ENCODE data around the gene SNX5.
A peak's percentile ranks its signal among the peaks of the same experiment; 100 is the strongest.

DNA sequence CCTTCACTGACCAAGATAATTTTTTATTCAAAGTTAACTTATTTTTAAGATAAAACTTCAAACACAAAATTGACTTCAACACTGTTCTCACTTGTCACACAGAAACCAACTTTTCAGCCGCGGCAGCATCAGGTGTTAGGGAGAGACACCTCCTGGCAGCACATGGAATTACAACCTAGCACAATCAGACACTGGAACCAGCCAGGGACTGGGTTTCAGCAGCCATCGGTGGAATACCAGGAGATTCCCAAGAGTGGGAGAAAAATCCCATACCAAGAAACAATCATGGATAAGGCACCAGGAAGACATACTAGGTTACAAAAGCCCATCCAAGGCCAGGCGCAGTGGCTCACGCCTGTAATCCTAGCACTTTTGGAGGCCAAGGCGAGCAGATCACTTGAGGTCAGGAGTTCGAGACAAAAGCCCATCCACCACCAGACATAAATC, 70.0 kb downstream of the SNX5 start:
- TF ChIP-seq, protein P1, sequence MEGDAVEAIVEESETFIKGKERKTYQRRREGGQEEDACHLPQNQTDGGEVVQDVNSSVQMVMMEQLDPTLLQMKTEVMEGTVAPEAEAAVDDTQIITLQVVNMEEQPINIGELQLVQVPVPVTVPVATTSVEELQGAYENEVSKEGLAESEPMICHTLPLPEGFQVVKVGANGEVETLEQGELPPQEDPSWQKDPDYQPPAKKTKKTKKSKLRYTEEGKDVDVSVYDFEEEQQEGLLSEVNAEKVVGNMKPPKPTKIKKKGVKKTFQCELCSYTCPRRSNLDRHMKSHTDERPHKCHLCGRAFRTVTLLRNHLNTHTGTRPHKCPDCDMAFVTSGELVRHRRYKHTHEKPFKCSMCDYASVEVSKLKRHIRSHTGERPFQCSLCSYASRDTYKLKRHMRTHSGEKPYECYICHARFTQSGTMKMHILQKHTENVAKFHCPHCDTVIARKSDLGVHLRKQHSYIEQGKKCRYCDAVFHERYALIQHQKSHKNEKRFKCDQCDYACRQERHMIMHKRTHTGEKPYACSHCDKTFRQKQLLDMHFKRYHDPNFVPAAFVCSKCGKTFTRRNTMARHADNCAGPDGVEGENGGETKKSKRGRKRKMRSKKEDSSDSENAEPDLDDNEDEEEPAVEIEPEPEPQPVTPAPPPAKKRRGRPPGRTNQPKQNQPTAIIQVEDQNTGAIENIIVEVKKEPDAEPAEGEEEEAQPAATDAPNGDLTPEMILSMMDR (IDR thresholded peaks at IDR 0.05 in 2 of 3, conservative IDR thresholded peaks at IDR 0.05 in 1 of 3; ENCODE audit: control insufficient read depth in 2 of 3, extremely low read depth in 1 of 3, insufficient read depth in 1 of 3, low read depth in 3 of 3, low read length in 3 of 3), result peak; percentile 89 to 94 (median 91)
- no peak for TF ChIP-seq CHD1 (IDR thresholded peaks at IDR 0.05; ENCODE audit: low read depth, low read length)
- no peak for TF ChIP-seq CREM (IDR thresholded peaks at IDR 0.05; ENCODE audit: low read depth)
- no peak for TF ChIP-seq BCL3 (IDR thresholded peaks at IDR 0.05; ENCODE audit: borderline replicate concordance, insufficient read depth, low read depth, low read length, poor library complexity, severe bottlenecking)
- no peak for TF ChIP-seq EP300 (IDR thresholded peaks at IDR 0.05; ENCODE audit: borderline replicate concordance in 1 of 2, control insufficient read depth in 1 of 2, low read depth in 2 of 2, low read length in 2 of 2)
- no peak for TF ChIP-seq POLR2AphosphoS5 (IDR thresholded peaks at IDR 0.05; ENCODE audit: low read length)
